Smooth muscle cell (in vitro differentiated cells): ENCODE results near the gene FCN2. TPM values are rescaled to one million over a fixed set of nuclear protein-coding genes. Genes with fewer than 3 reads are reported as not detected.

Experiments used
- DNase-seq: peaks from one replicate; lab custom pipeline; 2025; ENCODE audit not compliant: unreplicated experiment; lab: John Stamatoyannopoulos, UW
- H2AFZ ChIP-seq: fragments of 200-600 bp; sonication (generic); 2 replicates; pipeline ENCODE4 v1.6.0; 2016; ENCODE audit warnings: antibody characterized with exemption, low read depth, mild to moderate bottlenecking
- H3F3A ChIP-seq: fragments of 200-600 bp; sonication (generic); 2 replicates; pipeline ENCODE4 v1.6.0; 2017; ENCODE audit warnings: antibody characterized with exemption, low read depth
- H3K27ac ChIP-seq: fragments of 200-600 bp; sonication (generic); 2 replicates; pipeline ENCODE4 v1.5.1; 2016; ENCODE audit warnings: low read depth, mild to moderate bottlenecking
- H3K27me3 ChIP-seq: fragments of 200-600 bp; sonication (generic); 2 replicates; pipeline ENCODE4 v1.6.1; 2016; ENCODE audit warnings: low read depth, mild to moderate bottlenecking
- H3K36me3 ChIP-seq: fragments of 200-600 bp; sonication (generic); 2 replicates; pipeline ENCODE4 v1.5.1; 2016; ENCODE audit warnings: low read depth
- H3K4me1 ChIP-seq: fragments of 200-600 bp; sonication (generic); 2 replicates; pipeline ENCODE4 v1.5.1; 2016; ENCODE audit warnings: low read depth
- H3K4me2 ChIP-seq: fragments of 200-600 bp; sonication (generic); 2 replicates; pipeline ENCODE4 v1.6.0; 2016; ENCODE audit warnings: mild to moderate bottlenecking
- H3K4me3 ChIP-seq: fragments of 200-600 bp; sonication (generic); 2 replicates; pipeline ENCODE4 v1.5.1; 2016; ENCODE audit warnings: mild to moderate bottlenecking
- H3K79me2 ChIP-seq: fragments of 200-600 bp; sonication (generic); 2 replicates; pipeline ENCODE4 v1.6.0; 2016; ENCODE audit warnings: low read depth, mild to moderate bottlenecking
- H3K9ac ChIP-seq: fragments of 200-600 bp; sonication (generic); 2 replicates; pipeline ENCODE4 v1.6.0; 2016; ENCODE audit warnings: low read depth
- H3K9me3 ChIP-seq: fragments of 200-600 bp; sonication (generic); replicated peaks from 2 replicates; pipeline ENCODE4 v1.5.1; 2016; ENCODE audit warnings: low read depth
- H4K20me1 ChIP-seq: fragments of 200-600 bp; sonication (generic); 2 replicates; pipeline ENCODE4 v1.6.0; 2016; ENCODE audit warnings: low read depth
- CTCF ChIP-seq: fragments of 200-600 bp; sonication (generic); IDR thresholded peaks from 2 replicates; pipeline ENCODE4 v1.5.1; 2017; ENCODE audit warnings: borderline replicate concordance, mild to moderate bottlenecking, antibody characterized with exemption; ENCODE audit not compliant: insufficient read depth, poor library complexity, severe bottlenecking
- WGBS: methylation state at CpG from one replicate; pipeline ENCODE4 v1.1.7; 2016; ENCODE audit warnings: low lambda C conversion rate; 5-methylcytosine and 5-hydroxymethylcytosine counted together
- polyA plus RNA-seq: library from polyadenylated mRNA; unstranded; fragments of >200 nt; fragmentation: Nextera tagmentation; extraction: Ambion mirVana; gene quantifications from 2 replicates; pipeline ENCODE4 v1.2.1, GENCODE V29; 2016
- total RNA-seq: library from RNA; depleted of rRNA; stranded (reverse); fragments of >200 nt; gene quantifications from 2 replicates; pipeline ENCODE4 v1.2.3, GENCODE V29; 2014

FCN2 gene
- total and polyA plus RNA-seq, 2 experiments from 2014 or later = not detected

GRCh38 chr9:134846187-134846586 lies 34.4 kb upstream of the FCN2 start:
- DNase-seq = no peak
- Histone ChIP-seq H3K27me3 (no peaks in the 10 kb centered on the region), H3K4me3 (no peak overlapping the region), H3K27ac (no peak overlapping the region), H3K36me3 (peaks cover 33% of the 10 kb centered on the region), H3K79me2 (no peaks in the 10 kb centered on the region), H3K9me3 (no peaks in the 10 kb centered on the region), H4K20me1 (peaks cover 84% of the 10 kb centered on the region), H3K4me1 (no peaks in the 10 kb centered on the region), H3K4me2 (no peak overlapping the region), H3F3A (peaks cover 76% of the 10 kb centered on the region), H3K9ac (no peak overlapping the region), H2AFZ (no peak overlapping the region)
- no peak for TF ChIP-seq CTCF
- WGBS = 90% methylated on average over 16 of the region's 16 CpGs

GRCh38 chr9:134846699-134847098 lies 33.9 kb upstream of the FCN2 start:
- no peaks in the 10 kb centered on the region for H3K4me1 ChIP-seq
- no peak overlapping the region for H2AFZ ChIP-seq
- H3K4me2 ChIP-seq = no peak overlapping the region
- H4K20me1 ChIP-seq = peaks cover 84% of the 10 kb centered on the region
- DNase-seq = no peak
- H3K27me3 ChIP-seq = no peaks in the 10 kb centered on the region
- peaks cover 76% of the 10 kb centered on the region for H3F3A ChIP-seq
- no peak overlapping the region for H3K27ac ChIP-seq
- peaks cover 33% of the 10 kb centered on the region for H3K36me3 ChIP-seq
- H3K9me3 ChIP-seq = no peaks in the 10 kb centered on the region
- no peak for TF ChIP-seq CTCF
- no peak overlapping the region for H3K4me3 ChIP-seq
- 96% methylated on average over 1 of the region's 1 CpG for WGBS
- H3K79me2 ChIP-seq = no peaks in the 10 kb centered on the region
- no peak overlapping the region for H3K9ac ChIP-seq

DNA sequence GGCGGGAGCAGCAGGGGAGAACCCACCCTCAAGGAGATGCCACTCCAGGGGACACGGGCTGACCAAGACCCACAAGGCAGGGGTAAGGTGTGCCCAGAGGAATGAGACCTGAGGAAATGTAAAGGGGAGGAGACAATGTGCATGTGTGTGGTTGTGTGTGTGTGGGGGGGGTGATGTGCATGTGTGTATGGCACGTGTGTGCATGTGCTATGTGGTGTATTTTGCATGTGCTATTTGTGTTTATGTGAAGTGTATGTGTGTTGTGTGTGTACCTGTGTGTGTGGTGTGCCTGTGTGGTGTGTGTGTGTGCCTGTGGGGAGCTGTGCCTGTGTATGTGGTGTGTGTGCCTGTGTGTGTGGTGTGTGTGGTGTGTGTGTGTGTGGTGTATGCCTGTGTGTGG lies 33.5 kb upstream of the FCN2 start:
- Histone ChIP-seq H3K4me2 (no peak overlapping the region), H3F3A (peaks cover 76% of the 10 kb centered on the region), H3K36me3 (peaks cover 28% of the 10 kb centered on the region), H3K9me3 (no peaks in the 10 kb centered on the region), H3K27me3 (no peaks in the 10 kb centered on the region), H3K4me3 (no peak overlapping the region), H2AFZ (no peak overlapping the region), H3K27ac (no peak overlapping the region), H3K4me1 (no peaks in the 10 kb centered on the region), H3K79me2 (no peaks in the 10 kb centered on the region), H3K9ac (no peak overlapping the region), H4K20me1 (peaks cover 84% of the 10 kb centered on the region)
- no peak for TF ChIP-seq CTCF
- 93% methylated on average over 3 of the region's 3 CpGs for WGBS
- no peak for DNase-seq

GRCh38 chr9:134847752-134848432 lies 32.7 kb upstream of the FCN2 start:
- WGBS = 87% methylated on average over 13 of the region's 16 CpGs
- DNase-seq = no peak
- peaks cover 72% of the 10 kb centered on the region for H3F3A ChIP-seq

More at GRCh38 chr9:134847752-134848432, 32.7 kb upstream of the FCN2 start:
- H3K27me3 ChIP-seq = no peaks in the 10 kb centered on the region
- H3K9me3 ChIP-seq = no peaks in the 10 kb centered on the region
- H3K4me1 ChIP-seq = no peaks in the 10 kb centered on the region
- TF ChIP-seq CTCF = no peak
- no peak overlapping the region for H3K27ac ChIP-seq
- H3K36me3 ChIP-seq = peaks cover 21% of the 10 kb centered on the region
- H2AFZ ChIP-seq = no peak overlapping the region
- H3K79me2 ChIP-seq = no peaks in the 10 kb centered on the region
- no peak overlapping the region for H3K4me2 ChIP-seq
- H3K9ac ChIP-seq = no peak overlapping the region
- peaks cover 84% of the 10 kb centered on the region for H4K20me1 ChIP-seq
- no peak overlapping the region for H3K4me3 ChIP-seq
